ENCODE results near the gene TDRD12.
"Not testable (repeated sequence)": the region's sequence is repeated elsewhere in the genome, so short reads cannot be mapped to it uniquely, and the experiment has no call there.

TDRD12 gene

DNA sequence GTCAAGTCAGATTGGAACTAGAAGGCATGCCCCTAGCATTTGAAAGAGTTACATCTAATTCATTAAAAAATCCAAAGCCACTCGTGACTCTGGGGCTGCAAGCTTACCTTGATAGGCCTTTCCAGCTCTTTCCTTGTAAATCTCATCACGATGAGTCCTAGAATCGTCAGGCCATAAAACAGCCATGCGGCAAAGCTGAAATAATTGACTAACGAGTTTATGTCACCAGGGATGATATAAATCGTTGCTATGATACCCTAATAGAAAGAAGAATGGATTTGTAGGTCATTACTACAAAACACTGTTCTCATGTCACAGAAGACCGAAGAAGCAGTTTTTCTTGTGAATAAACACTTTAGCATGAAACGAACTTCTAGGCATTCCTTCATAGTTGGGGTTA, 122.5 kb downstream of the TDRD12 start:
- DNase-seq: no peak

DNA sequence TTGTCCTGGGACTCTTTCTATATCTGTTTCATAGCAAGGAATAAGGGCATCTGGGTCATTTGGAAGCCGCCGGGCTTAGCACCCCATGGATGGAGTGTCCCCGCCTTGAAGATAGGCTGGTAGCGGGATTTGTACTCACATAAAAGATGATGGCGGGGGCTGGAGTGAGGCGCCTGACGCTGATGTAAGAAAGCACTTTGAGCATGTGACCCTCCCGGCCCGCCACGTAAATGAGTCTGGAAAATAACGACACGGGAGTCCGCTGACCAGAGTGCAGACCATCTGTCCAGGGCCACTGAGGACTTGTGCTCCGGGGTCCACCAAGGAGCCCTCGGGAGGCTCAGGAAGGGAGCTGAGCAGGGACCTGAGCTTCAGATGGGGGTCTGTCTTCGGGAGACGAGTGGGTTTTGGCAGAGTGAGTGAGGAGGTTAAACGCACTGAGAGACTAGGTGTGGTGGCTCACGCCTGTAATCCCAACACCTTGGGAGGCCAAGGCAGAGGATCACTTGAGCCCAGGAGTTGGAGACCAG, 124.2 kb downstream of the TDRD12 start:
- no peak for DNase-seq

DNA sequence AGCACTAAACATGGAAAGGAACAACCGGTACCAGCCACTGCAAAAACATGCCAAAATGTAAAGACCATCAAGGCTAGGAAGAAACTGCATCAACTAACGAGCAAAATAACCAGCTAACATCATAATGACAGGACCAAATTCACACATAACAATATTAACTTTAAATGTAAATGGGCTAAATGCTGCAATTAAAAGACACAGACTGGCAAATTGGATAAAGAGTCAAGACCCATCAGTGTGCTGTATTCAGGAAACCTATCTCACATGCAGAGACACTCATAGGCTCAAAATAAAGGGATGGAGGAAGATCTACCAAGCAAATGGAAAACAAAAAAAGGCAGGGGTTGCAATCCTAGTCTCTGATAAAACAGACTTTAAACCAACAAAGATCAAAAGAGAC, 128.5 kb downstream of the TDRD12 start:
- not testable (repeated sequence) for DNase-seq

DNA sequence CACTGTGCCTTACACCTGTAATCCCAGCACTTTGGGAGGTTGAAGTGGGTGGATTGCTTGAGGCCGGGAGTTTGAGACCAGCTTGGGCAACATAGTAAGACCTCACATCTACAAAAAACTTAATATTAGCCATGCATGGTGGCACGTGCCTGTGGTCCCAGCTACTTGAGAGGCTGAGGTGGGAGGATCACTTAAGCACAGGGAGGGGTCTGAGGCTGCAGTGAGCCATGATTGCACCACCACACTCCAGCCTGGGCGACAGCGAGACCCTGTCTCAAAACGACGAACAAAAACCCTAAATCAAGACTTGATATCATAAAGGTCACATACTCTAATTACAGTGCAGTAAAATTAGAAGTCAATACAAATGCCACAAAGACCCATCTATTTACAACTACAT, 132.6 kb downstream of the TDRD12 start:
- DNase-seq: no peak

DNA sequence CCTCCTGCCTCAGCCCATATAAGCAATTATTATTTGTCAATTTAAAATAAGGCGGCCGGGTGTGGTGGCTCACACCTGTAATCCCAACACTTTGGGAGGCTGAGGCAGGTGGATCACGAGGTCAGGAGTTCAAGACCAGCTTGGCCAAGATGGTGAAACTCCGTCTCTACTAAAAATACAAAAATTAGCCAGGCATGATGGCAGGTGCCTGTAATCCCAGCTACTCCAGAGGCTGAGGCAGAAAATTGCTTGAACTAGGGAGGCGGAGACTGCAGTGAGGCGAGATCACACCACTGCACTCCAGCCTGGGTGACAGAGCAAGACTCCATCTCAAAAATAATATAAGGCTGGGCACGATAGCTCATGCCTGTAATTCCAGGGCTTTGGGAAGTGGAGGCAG, 137.3 kb downstream of the TDRD12 start:
- DNase-seq: not testable (repeated sequence)

DNA sequence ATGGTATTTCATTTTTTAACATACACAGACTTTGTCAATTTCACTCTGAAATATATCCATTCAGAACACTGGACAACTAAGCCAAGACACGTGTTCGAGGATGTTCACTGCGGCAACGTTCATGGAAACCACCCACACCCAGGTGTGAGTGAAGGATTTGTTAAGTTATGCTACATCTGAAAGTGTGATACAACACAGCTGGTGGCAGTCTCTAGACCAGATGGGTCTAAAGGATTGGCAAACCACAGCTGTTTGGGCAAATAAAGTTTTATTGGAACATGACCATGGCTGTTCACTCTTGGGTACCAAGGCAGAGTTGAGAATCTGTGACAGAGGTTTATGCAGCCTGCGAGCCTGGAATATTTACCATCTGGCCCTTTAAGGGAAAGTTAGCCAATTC, 138.0 kb downstream of the TDRD12 start:
- no peak for DNase-seq

DNA sequence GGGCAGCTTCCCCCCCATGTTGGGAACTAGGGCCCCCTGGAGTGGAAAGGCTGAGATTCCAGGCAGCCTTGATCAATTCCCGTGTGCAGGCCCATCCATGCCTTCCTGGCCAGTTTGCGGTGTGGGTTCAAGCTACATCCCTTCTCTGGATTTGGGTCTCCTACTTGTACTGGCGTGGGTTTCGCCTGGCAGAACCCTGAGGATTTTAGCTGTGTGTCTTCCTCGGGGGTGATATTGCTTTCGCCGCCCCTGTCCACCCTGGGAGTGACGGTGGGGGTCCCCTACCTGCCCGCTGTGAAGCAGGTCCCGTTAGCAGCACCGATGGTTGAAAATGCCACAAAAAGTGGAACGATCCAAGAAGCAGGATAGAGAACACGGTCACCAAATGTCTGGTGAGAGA, 138.6 kb downstream of the TDRD12 start:
- DNase-seq: no peak

DNA sequence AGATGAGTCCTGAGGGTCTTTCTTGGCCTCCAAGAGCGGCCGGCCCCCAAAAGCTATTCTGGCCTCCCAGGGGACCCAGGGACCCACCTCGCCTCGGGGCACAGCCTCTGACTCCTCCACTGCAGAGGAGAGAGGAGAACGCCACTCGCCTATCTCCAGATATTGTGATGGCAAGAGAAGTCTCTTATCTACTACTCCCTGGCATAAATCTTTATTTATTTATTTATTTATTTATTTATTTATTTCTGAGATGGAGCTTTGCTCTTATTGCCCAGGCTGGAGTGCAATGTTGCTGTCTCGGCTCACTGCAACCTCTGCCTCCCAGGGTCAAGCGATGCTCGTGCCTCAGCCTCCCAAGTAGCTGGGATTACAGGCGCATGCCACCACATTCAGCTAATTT, 139.0 kb downstream of the TDRD12 start:
- DNase-seq: no peak

DNA sequence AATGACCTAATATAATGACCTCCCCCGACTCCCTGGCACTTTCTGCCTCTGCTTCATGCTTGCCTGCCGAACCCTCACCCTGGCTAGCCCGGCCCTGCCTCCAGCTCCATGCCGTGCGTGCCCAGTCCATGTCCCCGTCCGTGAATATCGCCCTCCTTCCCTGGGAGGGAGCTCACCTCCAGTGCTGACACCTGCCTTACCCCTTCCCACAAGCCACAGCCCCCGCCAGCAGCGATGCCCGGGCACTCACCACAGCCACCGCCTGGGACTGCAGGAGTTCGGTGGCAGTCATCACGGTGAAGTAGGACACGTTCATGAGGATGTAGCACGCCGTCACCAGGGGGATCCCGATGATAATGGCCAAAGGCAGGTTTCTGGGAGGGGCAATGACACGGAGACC, 140.0 kb downstream of the TDRD12 start:
- no peak for DNase-seq

DNA sequence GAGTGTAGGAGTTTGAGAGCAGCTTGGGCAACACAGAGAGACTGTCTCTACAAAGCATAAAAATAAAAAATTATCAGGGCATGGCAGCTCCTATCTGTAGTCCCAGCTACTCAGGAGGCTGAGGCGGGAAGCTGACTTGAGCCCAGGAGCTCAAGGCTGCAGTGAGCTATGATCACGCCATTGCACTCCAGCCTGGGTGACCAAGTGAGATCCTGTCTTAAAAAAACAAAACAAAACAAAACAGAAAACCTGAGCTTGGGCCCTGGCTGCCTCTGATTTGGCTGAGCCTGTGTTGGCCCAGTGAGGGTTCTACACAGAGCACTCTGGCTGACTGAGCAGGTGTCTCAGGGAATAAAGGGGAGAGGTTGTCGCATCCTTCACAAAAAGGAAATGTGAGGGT, 142.0 kb downstream of the TDRD12 start:
- DNase-seq: no peak

DNA sequence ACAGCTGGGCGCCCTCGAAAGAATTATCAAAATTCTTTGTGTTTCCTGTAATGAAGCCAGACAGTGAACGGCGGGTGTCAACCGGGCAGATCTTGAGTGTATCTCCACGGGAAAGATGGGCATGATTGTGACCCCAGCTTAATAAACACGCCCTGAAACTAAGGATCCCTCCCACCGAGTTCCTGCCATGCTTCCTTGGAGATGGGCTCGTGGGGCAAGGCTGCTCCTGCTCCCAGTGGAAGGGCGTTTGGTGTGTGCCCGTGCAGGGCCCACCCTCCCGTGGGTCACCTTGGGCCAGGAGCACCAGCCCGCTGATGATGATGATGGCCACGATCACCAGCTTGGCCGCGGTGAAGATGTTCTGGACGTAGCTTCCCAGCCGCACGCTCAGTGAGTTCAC, 142.6 kb downstream of the TDRD12 start:
- no peak for DNase-seq

DNA sequence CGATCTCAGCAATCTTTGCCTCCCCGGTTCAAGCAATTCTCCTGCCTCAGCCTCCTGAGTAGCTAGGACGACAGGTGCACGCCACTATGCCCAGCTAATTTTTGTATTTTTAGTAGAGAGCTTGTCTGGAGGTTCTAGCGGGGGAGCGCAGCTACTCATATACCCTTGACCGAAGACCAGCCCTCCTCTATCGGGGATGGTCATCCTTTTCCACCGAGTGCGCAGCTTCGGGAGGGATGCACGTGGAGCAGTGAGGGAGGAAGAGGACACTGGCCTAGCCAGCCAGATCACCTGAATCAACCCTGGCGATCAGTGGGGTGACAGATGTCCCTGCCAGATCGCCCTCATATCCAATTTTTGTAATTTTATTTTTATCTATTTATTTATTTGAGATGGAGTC, 143.2 kb downstream of the TDRD12 start:
- no peak for DNase-seq

DNA sequence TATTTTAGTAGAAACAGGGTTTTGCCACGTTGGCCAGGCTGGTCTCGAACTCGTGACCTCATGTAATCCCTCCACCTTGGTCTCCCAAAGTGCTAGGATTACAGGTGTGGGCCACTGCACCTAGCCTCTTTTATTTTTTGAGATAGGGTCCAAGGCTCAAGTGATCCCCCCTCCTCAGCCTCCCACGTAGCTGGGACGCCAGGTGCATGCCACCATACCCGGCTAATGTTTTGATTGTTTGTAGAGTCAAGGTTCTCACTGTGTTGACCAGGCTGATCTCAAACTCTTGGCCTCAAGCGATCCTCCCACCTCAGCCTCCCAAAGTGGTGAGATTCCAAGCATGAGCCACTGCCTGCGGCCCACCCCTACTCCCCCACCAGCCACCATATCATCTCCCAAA, 143.7 kb downstream of the TDRD12 start:
- DNase-seq: no peak

DNA sequence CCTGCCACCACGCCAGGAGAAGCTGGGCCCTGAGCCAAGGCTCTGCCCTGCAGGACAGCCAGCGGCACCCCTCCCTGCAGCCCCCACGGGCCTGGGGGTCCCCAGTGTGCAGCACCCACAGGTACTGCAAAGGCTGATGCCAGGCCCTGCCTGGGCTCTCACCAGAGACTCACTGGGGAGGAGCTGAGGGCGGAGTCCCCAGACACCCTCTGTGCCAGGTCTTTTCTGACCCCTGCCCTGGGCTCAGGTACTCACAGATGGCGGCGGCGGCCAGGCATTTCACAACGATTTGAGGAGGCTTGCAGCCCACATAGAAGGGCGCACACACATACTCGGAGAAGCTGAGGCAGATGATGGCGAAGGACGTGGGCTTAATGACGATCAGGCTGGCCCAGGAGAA, 144.3 kb downstream of the TDRD12 start:
- DNase-seq: no peak

DNA sequence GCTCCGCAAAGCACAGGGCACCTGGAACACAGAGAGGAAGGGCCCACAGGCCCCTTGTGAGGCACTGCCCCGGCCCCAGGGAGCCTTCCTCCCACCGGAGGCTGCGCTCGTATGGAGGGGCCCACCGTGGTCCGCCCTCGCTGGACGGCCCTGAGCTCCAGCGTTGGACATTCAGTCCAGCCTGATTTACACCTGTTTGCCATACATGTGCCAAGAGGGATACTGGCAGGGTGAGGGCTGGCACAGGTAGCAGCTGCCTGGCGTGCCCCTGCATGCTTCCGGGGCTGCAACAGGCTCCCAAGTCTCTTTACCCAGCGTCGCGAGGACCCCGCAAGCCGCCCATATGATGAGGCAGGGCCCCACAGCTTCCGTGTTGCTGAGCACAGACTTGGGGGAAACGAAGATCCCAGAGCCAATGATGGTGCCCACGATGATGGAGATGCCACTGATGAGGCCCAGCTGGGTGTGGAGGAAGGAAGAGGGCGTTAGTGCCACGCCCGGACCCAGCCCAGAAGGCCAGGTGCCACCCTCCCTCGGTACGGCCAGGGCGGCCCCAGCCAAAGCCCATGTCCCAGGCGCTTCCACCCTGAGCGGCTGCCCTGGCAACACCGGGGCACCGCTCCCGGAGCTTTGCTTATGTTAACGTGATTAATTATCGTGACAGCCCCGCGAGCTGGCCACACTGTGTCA, 144.9 kb downstream of the TDRD12 start:
- no peak for DNase-seq

DNA sequence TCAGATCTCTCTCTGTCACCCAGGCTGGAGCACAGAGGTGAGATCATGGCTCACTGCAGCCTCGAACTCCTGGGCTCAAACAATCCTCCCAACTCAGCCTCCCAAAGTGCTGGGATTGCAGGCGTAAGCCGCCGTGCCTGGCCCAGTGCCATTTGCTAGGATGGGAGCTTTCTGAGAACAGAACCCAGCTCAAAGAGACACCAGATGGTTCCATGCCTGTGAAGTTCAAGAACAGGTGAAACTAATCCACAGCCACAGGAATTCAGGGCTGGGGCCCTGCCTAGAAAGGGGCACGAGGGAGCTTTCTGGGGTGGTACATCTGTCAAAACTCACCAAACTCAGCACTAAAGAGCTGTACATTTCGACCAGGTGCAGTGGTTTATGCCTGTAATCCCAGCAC, 145.8 kb downstream of the TDRD12 start:
- DNase-seq: no peak

DNA sequence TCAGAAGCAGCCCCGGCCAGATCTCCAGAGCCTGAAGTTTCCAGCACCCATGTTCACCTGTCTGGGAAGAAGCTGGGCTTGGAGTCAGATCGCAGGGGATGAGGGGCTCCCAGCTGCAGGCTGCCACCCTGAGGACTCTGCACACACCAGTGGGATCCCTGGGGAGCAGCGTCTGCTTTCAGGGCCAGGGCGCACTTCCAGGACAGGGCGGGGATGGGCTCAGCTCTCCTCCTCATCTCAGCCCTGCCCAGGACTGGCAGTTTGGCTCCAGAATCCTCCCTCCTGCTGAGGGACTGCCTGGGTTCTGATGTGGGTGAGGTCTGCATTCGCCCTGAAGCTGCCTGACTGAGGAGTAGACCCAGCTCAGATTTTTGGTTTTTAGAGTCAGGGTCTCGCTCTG, 146.5 kb downstream of the TDRD12 start:
- no peak for DNase-seq

DNA sequence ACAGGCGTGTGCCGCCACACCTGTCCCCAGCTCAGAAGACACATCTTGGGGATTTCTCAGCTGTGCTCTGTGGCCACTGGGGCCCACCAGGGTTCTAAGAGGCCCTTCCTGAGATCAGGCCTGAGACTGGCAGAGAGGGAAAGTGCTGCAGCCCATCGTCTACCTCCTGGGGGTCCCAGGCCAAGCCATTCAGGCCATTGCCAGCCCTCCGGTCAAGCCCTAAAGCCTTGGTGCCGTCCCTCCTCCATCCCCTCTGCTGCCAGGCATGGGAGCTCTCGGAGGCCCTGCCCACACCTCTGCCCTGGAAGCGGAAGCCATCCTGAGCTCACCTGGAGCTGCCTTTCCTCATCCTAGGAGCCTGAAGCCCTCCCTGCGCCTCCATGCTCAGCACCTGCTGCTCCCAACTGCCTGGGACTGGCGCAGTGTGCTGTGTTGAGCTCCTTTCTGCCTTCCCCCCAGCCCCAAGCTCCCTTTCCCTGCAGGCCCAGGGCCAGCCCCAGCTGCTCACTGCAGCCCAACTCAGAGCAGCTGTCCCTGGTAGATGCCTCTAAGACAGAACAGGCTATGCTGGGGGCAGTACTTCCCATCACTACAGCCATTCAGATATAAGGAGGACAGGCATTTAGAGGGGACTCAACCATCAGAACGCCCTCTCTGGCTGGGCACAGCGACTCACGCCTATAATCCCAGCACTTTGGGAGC, 147.1 kb downstream of the TDRD12 start:
- no peak for DNase-seq

DNA sequence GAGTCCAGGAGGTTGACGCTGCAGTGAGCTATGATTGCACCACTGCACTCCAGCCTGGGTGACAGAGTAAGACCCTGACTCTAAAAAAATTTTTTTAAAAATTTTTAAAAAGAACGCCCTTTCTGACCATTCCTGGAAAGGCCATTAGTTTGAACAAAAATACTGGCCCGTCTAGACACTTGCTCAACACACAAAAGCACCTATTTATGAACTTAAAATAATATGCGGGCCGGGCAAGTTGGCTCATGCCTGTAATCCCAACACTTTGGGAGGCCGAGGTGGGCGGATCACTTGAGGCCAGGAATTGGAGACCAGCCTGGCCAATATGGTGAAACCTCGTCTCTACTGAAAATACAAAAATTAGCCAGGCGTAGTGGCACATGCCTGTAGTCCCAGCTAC, 147.9 kb downstream of the TDRD12 start:
- not testable (repeated sequence) for DNase-seq

DNA sequence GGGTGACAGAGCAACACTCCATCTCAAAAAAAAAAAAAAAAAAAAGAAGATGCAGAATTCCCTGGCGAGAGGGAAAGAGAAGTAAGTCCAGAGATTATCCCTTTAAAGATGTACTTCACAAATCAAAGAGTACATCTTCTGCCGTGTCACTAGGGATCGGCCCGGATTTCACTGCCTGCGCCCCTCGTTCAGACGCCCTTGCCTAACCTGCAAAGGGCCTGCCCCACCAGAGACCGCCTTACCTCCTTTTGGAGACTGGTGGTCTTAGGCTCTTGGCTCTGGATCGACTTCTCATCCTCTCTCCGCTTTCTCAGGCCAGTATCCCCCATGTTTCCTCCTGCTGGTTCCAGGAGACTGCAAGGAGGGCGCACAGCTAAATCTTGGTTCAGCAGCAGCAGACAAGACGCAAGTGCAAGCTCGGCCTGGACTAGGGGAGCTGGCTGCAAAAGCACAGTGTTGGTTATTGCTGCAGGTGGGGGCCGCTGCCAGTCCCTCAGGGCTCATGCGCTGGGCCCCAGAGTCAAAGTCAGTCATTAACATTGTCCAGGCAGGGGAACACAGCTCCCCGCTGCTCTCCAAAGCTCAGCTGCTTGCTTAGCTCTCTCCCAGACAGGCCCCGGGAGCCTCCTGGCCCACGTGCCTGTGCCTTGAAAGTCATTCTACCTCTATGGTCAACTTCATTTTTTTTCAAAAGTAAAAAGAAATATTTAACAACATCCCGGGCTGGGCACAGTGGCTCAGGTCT, 148.8 kb downstream of the TDRD12 start:
- no peak for DNase-seq

DNA sequence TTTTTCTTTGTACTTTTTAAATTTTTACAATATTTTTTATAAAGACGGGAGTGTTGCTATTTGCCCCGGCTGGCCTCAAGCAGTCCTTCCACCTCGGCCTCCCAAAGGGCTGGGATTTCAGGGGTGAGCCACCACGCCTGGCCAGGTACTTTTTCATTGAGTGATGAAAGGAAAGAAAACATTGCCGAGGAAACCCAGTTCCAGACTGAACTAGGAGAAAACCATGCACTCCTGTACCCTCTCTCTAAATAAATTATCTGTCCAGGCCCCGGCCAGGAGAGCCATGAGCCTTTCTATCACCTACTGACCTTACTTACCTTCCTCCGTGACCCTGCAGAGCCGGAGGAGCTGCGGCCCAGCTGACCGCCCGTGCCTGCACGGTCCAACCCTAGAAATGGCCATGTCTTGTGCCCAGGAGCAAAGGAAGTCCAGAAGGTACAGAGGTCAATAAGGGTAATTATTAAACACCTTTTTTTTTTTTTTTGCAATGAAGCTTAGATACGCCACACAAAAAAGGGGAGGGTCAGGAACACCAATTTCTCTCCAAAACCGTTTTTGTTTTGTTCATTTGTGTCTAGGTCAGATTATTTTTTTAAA, 149.9 kb downstream of the TDRD12 start, which contains the start of gene SLC7A9:
Gene SLC7A9, minus strand, starts transcription at position 399 of the 597 bp plus-strand sequence. CDS start 1,233 bp downstream, outside the sequence.
- no peak for DNase-seq

DNA sequence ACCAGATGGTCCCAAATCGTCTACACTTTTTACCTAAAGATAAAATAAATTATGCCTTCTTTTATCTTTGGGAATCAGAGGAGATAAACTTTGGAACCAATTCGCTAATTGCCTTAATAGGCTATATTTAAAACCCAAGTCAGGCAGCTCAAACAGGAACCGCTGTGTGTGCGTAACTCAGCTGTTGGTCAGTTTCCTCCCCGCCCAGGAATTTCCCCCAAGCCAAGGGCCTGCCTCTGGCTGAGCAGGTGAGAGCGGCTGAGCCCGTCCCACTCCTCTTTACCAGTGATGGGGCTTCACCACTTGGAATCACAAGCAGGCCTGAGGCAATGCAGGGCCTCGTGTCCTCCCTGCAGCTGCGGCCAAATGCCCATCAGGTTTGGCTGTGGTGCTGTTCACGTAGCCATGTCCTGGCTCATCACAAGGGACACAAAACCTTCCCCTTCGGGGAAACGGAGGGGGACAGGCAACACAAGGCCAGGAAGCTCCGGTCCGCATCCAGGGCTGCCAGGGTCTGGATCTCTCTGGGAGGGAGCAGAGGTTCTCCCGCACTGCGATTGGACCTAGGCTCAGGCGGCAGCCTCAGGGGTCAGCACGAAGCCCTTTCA, 150.5 kb downstream of the TDRD12 start:
- no peak for DNase-seq

DNA sequence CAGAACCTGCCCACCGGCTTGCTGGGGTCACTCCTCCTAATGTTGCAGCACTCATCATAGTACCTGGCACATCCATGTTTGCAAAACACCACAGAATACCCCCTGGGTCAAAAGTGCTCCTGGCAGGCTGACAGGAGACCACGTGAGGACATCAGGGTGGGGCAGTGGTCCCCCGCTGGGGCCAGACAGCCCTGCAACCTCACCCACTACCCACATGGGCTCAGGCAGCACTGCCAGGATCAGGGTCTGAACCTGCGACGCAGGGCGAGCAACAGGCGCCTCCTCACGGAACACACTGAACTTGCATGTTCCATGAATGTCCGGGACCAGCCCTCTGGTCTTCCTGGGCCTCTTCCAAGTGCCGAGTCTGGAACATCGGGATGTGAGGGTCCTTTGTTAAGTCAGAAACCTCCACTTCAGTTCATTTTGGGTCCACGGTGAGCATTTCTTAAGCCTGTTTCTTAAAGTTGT, 151.4 kb downstream of the TDRD12 start:
- no peak for DNase-seq
